ENCODE data around the gene SLC4A5.

The SLC4A5 gene, protein sequence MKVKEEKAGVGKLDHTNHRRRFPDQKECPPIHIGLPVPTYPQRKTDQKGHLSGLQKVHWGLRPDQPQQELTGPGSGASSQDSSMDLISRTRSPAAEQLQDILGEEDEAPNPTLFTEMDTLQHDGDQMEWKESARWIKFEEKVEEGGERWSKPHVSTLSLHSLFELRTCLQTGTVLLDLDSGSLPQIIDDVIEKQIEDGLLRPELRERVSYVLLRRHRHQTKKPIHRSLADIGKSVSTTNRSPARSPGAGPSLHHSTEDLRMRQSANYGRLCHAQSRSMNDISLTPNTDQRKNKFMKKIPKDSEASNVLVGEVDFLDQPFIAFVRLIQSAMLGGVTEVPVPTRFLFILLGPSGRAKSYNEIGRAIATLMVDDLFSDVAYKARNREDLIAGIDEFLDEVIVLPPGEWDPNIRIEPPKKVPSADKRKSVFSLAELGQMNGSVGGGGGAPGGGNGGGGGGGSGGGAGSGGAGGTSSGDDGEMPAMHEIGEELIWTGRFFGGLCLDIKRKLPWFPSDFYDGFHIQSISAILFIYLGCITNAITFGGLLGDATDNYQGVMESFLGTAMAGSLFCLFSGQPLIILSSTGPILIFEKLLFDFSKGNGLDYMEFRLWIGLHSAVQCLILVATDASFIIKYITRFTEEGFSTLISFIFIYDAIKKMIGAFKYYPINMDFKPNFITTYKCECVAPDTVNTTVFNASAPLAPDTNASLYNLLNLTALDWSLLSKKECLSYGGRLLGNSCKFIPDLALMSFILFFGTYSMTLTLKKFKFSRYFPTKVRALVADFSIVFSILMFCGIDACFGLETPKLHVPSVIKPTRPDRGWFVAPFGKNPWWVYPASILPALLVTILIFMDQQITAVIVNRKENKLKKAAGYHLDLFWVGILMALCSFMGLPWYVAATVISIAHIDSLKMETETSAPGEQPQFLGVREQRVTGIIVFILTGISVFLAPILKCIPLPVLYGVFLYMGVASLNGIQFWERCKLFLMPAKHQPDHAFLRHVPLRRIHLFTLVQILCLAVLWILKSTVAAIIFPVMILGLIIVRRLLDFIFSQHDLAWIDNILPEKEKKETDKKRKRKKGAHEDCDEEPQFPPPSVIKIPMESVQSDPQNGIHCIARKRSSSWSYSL

DNA sequence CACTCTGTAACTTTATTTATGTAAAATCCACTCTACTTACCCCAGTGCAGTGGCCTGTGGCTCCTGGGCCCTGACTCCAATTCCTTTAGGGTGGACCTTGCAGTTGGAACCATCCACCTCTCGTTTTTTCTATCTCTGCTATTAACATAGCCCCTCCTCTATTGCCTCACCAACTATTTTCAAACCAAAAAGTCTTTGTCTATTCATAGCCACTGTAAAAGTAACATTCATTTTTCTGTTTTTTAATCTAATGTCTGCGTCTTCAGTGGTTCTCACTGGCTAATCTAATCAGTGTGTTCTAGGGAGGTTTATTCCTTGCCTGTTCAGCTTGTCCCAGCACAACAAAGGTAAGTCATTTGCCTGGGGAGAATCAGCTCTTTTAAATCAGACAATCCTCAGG, at the start of gene SLC4A5:
Gene SLC4A5, minus strand, starts transcription at position 101 of the 400 bp plus-strand sequence. CDS start 28,393 bp downstream, outside the sequence.
- DNase-seq, result no peak

DNA sequence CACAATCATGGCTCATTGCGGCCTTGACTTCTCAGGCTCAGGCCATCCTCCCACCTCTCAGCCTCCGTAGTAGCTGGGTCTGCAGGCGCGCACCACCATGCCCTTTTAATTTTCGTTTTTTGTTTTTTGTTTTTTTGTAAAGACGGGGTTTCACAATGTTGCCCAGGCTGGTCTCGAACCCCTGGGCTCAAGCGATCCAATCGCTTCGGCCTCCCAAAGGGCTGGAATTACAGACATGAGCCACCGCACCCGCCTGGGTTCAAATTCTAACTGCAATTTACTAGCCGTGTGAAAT, 49.2 kb upstream of the SLC4A5 start:
- DNase-seq, result no peak

DNA sequence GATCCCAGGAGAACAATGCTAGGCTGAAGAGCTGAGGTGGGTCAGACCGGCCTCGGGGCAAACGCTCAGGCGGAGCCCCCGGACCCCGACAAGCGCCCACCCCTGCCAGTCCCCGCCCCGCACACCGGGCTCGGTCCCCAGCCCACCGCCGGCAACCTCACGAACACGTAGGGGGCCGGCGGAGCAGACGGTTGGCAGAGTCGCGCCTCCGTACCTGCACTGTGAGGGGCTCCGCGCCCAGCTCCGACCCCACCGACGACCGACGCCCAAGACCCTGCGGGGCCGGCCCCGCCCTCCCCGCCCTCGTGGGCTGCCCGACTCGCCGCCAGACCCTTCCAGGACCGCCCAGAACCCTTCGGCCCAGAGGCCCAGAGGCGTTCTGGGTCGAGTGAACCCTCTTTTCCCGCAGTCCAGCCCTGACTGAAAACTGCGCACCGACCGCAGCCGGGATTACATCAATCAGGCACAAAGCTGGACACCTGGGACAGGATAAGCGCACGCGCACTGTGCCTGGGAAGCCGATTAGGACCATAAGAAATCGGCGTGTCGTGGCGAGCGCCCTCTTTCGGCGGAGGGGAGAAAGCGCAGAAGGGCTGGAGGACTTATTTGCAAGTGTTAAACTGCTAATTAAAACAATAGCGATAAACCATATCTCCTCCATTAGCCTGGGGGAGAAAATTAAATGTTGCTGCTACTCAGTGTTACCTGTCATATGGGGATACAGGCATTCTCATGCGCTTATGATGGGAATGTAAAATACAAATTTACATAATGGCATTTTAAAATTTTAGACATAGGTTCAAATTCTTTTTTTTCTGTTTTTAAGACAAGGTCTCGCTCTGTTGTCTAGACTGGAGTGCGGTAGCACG, 48.6 kb upstream of the SLC4A5 start:
- peak; percentile 89 for DNase-seq

DNA sequence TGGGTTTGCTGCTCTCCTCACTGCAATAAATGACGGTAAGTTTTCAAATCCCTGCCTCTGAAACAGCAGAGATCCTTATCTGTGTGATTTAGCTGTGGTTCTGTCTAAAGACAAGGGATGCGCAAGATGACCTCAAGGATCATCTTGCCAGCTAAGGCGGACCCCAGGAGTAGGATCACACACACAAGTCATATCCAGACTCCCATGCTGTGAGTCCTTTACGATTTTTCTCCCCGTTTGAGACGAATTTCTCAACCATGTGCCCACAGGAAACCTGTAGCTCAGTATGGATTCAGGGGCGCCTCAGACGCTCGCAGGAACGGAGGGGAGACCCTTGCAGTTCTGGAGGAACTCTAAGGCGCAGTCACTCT, 48.0 kb upstream of the SLC4A5 start:
- DNase-seq, result no peak

DNA sequence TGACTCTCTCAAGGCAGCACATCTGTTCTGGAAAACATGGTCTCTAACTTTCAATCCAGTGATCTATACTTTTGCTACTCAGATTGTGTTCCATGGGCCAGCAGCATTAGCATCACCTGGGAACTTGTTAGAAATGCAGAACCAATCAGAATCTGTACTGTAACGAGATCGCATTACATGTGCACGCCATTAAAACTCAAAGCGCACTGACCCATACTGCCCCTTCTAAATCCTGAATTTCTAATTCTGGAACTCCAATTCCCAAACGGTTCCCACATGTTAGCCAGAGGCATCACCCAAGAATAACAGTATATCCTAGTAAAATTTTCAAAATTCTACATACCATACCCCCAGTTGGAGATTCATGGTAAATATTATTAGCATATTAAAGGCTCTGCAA, 47.4 kb upstream of the SLC4A5 start:
- no peak for DNase-seq

DNA sequence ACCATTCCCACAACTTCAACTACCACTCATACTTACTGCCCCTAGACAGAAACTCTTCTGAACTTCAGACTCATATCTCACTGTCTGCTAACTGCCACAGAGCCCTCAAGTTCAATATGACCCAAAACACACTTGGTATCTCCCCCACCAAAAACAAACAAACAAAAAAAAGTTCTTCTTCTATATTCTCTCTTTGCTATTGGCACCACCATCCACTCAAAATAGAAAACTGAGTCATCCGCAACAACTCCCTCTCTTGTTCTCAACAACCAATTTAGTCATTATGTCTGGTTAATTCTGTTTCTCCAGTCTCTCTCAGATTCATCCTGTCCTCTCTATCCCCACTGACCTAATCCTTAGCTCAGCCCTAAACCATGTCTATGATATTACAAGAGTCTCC, 44.1 kb upstream of the SLC4A5 start:
- no peak for DNase-seq

DNA sequence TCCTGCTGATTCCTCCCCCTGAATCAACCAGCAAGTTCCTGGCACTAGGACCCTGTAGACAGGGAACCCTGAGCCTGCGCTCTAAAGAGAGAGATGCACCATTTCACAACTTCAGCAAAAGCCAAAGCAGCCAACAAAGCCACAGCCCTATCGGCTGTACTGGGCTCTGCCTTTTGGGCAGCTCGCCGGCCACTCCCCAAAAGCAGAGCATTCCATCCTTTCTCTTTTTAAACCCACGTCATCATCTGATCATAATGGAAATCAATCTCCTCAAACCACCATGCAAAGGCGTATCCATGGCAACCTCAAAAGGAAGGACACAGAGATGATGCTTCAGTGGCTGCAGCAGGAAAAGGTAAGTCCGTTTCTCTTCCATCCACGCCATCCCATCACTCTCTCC, 42.2 kb upstream of the SLC4A5 start:
- no peak for DNase-seq

DNA sequence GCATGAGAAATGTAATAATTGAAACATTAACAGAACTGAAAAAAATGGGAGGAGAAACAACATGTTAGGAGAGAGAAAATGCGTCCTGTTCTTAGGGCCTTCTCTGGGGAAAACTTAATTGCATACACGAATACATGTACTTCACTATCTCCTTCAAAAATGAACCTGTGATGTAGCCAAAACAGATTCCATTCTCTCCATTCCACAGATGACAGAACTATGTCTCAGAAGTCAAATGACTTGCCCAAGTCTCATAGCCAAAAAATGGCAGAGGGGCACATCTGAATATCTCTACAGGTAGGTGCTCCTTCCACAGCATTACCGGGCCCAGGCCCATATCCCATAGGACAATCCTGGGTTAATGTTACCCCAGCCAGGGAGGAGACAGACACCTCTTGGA, 40.8 kb upstream of the SLC4A5 start:
- DNase-seq, result no peak

DNA sequence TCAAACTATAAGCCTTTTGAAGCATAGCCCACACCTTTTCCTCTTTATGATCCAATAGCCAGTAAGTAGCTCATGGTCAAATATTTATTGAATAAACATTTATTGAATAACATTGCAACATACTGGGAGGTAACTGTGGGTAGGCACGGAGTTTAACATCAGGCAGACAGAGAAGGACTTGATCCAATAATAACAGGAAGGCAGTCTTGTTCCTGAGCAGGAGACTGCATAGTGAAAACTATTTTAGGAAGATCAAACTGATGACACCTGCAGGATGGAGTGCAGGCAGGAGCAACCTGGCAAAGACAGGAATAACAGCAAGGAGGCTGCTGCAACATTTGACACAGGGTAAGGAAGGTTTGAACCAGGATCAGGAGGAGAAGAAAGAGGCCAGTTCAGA, 40.0 kb upstream of the SLC4A5 start:
- DNase-seq, result no peak

DNA sequence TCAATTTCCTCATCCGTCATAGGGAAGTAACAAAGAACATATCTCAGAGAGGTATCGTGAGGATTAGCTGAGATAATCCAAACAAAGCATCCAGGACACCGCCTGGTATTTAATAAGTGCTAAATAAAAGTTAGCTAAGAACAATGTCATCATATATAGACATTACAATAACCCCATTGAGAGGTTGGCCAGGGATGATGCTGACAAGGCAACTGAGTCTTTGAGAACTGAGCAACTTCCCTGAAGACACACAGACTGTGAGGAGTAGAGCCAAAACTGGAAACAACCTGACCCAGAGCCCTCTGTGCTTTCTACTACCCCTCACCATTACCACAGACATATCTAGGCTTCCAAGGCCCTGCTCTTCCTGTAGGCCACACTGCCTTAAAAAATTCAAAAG, 38.5 kb upstream of the SLC4A5 start:
- no peak for DNase-seq

DNA sequence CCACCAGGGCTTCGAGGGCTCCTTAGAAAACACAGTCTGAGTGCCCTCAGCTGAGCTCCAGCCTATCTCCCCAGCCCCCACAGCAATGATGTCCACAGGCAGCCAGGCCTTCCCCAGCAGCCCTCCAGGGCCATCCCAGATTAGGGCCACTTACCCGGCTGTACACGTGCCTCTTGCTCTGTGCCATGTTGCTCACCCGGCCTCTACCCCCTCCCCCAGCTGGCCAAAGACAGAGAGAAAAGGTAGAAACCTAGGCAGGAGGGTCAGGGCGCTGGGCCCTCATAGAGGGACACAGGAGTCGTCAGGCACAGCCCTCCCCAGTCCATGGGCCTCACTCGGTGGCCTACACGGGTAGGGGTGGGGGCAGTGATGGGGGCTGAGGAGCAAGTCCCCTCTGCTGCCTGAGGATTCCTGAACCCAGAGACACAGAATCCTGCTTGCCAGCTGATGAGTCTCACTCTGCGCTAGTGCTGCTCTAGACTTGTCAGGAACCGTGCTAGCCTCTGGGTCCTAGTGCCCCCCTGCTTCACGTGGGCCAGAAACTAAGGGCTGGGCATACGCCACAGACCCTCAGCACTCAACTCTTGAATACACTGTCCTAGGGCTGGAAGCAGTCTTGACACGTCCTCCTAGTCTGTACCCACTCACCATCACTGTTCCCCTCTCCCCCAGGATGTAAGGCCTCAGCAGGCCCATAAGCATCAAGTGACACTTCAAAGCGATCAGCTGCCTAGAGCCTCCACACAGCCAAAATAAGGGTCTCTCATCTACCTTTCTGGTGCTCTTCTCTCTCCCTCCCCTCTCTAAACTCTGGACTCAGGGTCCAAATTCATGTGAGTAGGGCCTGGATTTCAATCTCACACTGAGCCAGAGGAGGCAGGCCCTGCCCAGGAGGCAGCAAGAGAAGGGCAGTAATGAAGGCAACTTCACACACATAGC, 36.9 kb upstream of the SLC4A5 start, which contains the start of gene DCTN1:
Gene DCTN1, minus strand, starts transcription at position 461 of the 939 bp plus-strand sequence. Its CDS starts 274 bp downstream, at position 187.
- DNase-seq, result no peak

DNA sequence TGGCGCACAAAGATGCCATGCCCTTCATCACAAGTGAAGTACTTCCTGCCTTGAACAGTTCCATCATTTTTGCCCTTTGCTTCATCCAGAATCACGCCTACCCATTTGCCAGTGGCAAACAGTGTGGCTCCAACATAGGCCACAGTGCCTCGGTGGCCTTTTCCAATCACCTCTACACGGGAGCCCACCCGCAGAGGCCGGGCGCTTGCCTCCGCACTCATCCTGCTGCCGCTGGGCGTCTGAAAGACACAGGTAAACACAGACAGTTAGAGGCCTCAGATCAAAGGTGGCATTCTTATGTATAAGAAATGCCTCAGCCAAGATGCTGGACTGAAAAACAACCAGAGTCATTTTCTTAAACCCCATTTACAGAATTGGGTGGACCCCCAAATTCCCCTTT, 34.8 kb upstream of the SLC4A5 start:
- DNase-seq, result no peak

DNA sequence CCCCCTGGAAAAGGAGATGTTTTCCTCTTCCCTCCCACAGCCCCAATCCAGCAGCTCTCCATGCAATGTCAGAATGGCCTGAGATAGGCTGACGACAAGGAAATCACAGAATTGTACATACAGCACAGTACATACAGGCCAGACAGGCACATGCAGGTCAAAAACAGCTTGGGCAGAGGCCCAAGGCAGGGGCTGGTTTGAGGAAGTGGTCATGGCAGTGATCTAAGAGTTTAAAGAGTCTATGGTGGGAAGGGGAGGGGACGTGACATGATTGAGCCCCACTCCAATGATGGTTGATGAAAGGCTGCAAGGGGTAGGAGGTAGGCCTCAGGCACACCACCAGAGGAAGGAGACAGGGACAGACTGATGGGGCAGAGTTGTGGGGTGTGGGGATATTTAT, 32.6 kb upstream of the SLC4A5 start:
- DNase-seq, result no peak

DNA sequence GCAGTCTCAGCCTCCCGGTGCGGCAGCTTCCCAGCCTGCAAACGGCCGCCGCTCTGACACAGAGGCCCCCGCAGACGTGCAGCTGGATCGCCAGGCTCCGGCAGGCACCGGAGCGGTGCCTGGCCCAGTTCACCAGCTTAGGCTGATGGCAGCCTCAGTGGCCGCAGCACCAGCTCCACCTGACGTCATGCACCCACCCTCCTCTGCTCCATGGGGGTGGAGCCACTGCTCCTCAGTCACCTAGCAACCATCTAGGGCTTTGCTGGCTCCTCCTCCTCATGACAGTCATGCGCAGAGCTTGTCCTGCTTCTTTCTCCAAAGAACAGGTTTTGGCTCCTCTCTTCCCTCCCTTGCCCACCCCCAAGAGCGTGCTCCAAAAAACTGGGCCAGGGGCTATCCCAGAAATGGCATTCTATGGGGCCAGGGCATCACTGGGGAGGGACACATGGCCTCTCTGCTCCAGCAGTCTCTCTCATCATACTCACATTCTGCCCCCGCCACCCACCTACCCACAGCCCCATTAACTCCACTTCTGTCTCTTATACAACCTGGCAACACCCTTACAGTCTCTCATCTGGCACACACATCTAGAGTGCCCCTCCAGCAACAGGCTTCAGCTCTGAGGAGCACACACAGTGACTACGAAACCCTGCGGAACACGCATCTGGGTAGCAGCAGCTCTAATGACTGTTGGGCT, 31.4 kb upstream of the SLC4A5 start:
- DNase-seq, result no peak

DNA sequence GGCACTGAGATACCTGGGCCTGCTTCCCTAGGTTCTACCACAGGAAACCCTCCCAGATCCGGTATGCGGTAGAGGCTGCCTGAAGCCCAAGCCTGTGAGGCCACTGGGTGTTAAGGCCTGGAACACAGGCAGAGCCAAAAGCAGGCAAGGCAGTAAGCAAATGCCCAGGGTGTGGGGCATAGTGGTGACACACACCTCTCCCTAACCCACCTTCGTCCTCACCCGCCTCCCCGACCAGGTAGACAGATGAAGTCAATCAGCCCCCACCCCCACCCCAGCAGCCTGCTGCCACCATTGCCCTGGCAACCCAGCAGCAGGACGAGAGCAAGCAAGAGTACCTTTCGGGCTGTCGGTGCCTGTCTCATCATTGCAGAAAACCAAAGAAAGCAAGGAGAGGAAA, 30.8 kb upstream of the SLC4A5 start:
- DNase-seq, result no peak

DNA sequence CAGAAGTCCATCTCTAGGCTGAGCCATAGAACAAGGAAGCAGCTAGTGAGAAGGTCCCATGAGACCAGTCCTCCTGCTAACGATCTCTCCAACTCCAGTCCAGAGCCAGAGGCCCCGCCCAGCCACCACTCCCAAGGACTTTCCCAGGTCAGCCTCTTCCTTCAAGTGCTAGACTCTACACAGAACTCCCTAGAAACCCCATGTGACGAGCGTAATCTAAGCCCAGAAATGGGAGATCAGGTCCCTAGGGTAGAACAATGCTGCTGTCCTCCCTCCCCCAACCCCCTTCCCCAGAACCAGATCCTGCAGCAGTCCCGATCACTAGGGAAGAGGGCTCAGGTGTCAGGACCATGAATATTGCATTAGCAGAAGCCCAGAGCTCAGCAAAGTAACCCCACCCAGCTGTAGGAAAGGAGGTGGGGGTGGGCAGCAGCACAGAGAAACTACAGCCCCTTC, 30.0 kb upstream of the SLC4A5 start:
- DNase-seq, result no peak

DNA sequence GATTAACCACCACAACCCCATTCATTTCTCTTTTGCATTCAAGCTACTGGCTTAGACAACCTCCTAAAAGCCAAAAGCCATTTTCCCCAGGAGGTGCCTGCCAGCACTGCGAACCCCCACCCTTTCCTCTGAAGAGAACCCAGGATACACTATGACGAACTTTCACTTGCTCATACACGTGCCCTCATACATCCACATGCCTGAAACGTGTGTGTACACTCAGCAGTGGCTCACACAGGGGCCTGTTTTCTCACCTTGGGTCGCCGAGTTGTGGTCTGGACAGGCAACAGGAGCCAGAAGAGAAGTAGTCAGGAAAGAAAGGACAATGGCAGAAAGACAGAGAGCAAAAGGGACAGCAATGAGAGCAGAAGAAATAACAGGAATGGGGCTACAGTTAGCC, 29.5 kb upstream of the SLC4A5 start:
- DNase-seq, result no peak

DNA sequence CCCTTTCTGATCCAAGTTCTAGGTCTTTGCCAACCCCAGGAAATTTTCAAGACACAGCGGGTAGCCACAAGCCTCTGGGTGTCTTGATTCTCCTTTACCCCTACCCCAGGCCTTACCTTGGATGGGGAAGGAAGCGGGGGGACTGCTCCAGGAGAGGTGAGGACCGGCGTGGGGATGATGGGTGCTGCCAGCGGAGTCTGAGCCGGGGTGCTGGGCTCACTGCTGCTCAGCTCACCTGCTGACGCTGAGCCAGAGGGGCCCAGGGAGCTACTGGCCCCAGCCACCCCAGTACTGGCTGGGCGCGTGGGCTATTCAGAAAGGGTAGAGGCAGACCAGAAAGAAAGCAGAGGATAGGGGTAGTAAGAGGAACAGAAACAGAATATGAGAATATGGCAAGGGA, 28.2 kb upstream of the SLC4A5 start:
- no peak for DNase-seq

DNA sequence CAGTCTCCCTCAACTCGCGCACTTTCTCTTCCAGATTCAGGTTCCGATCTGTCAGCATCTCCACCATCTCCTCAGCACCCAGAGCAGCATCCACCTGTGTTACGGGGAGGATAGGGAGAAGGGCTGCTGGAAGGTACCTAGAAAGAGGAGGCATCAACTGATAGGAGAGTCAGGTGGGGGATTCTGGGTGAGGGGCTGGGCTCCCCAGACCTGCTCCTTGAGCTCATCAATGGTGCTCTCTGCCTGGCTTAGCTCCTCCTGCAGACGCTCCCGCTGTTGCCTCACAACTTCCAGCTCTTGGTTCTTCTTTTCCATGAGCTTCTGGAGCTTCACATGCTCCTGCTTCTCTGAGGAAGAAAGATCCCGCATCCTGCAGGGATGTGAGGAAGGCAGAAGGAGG, 26.8 kb upstream of the SLC4A5 start:
- DNase-seq, result no peak

DNA sequence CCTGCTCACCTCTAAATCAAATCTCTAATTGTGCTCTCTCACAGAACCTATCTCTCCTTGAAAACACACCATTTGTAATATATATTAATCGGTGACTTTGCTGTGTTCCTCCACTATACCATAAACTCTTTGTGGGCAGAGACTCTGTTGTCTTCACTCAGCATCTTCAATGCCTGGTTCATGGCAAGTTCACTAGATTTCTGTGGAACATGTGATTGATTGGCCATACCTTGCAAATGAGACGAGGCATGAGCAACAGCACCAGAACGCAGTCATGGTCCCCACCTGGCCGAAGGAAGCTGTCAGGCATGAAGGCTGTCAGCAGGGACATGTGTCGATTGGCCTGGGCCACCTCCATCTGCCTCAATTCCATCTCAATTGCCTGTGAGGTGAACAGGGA, 25.3 kb upstream of the SLC4A5 start:
- DNase-seq, result no peak

DNA sequence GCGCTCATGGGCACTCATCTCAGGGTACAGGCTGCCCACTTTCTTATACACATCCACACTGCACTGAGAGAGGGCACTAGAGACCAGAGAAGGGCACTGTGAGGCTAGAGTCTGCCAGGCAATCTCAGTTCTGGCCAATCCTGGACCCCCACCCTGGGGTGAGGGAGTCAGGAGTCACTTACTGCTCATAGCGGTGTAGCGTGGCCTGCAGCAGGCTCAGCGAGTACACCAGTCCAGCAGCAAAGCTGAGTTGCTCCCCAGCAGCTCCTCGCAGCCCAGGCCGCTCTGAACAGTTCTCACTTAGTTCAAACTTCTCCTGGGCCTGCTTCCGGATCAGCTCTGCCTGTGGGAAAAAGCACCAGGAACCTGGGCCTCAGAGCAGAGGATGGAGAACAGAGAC, 24.6 kb upstream of the SLC4A5 start:
- no peak for DNase-seq

Data from activated effector memory CD4-positive, alpha-beta T cell treated with Interleukin-2 at 50 U/mL for 16 hours (primary cell).